ENCODE measurements around the gene SCAPER. TPM values are rescaled to one million over a fixed set of nuclear protein-coding genes. Genes with fewer than 3 reads are reported as not detected.
A peak's percentile ranks its signal among the peaks of the same experiment; 100 is the strongest.

Gene SCAPER, protein sequence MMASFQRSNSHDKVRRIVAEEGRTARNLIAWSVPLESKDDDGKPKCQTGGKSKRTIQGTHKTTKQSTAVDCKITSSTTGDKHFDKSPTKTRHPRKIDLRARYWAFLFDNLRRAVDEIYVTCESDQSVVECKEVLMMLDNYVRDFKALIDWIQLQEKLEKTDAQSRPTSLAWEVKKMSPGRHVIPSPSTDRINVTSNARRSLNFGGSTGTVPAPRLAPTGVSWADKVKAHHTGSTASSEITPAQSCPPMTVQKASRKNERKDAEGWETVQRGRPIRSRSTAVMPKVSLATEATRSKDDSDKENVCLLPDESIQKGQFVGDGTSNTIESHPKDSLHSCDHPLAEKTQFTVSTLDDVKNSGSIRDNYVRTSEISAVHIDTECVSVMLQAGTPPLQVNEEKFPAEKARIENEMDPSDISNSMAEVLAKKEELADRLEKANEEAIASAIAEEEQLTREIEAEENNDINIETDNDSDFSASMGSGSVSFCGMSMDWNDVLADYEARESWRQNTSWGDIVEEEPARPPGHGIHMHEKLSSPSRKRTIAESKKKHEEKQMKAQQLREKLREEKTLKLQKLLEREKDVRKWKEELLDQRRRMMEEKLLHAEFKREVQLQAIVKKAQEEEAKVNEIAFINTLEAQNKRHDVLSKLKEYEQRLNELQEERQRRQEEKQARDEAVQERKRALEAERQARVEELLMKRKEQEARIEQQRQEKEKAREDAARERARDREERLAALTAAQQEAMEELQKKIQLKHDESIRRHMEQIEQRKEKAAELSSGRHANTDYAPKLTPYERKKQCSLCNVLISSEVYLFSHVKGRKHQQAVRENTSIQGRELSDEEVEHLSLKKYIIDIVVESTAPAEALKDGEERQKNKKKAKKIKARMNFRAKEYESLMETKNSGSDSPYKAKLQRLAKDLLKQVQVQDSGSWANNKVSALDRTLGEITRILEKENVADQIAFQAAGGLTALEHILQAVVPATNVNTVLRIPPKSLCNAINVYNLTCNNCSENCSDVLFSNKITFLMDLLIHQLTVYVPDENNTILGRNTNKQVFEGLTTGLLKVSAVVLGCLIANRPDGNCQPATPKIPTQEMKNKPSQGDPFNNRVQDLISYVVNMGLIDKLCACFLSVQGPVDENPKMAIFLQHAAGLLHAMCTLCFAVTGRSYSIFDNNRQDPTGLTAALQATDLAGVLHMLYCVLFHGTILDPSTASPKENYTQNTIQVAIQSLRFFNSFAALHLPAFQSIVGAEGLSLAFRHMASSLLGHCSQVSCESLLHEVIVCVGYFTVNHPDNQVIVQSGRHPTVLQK (N-terminal part only)
- total RNA-seq: 24.7 TPM
- long read RNA-seq, partial matches to known transcripts: 60 of 108 reads
- long read RNA-seq, other reads (novel, unspliced or antisense): 47 of 108 reads

- peak; percentile 98 for DNase-seq (ENCODE audit: low spot score)
Measured at GRCh38 chr15:76905013-76905839, at the start of gene SCAPER. TSS of gene SCAPER (minus strand) at chr15:76905340. CDS start at chr15:76883817, 21,523 bp downstream.

DNA sequence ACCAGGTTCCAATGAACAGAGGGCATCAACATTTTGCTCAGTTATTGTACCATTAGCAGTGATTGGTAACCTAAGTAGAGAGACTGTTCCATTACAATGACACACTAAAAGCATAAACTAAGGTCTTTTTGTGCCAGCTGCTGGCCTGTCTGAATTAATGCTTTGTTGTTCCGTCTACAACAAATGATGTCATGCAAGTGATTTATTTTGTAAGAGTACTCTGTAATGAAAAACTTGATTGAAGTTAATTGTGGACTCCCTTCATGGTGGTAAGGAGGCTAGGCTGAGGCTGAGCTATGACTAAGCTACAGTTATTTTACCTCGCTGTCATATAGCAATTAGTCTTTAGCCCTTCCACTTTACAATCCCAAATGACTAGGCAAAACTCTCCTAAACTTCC, 49.6 kb upstream of the SCAPER start:
- no peak for DNase-seq (ENCODE audit: low spot score)

GRCh38 chr15:76953913-76954312, 48.8 kb upstream of the SCAPER start:
- no peak for DNase-seq (ENCODE audit: low spot score)

DNA sequence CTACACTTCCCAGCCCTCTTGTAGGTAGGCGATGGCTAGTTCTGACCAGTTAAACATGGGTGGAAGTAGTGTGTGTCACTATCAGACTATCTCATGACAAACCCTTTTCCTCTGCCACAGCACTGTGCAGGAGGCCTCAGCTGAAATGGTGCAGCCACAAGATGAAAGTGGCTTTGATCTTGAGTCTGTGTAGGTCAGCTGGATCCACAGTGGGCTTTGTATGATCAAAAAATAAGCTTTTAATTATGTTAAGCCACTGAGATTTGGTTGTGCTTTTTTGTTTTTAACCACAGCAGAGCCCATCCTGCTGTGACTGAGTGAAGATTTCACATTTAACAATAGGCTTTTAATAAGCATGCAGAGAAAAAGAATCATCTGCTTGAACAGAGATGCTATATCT, 46.1 kb upstream of the SCAPER start:
- DNase-seq (ENCODE audit: low spot score): no peak

DNA sequence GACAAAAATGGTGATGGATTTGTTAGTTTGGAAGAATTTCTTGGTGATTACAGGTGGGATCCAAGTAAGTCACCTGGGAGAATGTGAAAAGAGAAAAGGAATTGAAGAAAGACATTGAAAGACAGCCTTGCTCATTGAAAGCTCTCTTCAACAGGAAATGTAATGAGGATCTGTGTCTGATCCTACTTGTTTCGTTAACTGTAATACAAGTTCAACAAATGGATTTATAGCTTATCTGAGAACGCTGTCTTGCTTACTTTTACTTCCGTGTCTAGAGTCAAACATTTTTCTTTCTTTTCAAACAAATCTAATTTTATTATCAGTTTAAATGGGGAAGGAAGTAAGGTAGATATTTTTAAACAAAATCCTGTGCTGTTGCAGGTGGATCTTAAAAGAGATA, 42.3 kb upstream of the SCAPER start:
- DNase-seq (ENCODE audit: low spot score): no peak

DNA sequence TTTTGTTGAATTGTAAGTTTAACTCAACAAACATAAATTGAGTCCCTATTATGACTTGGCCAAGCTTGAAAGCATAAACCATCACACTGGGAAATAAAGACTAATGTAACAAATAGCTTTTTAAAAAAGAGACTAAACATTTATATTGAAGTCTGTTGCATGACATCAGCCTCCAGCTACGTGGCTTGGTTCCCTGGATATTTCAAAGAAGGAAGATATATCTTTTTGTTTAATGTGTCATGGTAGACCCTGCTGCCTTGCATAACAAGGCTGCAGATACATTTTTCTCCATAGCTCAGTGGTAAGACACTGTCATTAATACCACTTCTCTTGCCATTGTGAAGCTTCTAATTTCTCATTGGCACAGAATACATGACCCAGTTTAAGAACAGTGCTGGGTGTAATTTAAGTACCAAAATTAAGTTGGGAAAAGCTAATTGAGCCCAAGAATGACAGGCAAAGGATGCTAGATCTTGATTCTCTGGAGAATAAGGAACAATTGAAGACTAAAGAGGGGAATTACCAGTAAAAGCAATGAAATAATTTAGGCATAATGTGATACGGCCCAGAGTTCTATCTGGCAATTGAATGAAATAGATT, 40.5 kb upstream of the SCAPER start:
- no peak for DNase-seq (ENCODE audit: low spot score)

- no peak for DNase-seq (ENCODE audit: low spot score)
Measured at GRCh38 chr15:76942331-76942730, 37.2 kb upstream of the SCAPER start.

DNA sequence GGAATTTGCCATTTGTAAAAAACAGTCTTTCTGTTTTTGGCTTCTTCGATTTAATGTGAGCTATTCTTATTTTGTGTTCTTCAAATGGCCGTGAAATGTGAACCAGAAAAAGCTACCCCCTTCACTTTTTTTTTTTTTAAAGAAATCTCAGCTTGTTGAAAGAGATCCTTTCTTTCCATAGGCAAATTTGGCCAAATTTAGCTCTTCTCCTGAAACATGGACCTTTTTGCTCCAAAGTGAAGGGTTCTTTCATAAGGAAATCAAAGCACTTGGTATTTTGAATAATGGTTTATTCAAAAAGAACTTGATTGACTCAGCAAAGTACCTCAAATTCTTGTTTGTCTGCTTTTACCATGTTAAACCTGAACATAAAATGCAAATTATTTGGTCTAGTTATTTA, 36.5 kb upstream of the SCAPER start:
- no peak for DNase-seq (ENCODE audit: low spot score)

DNA sequence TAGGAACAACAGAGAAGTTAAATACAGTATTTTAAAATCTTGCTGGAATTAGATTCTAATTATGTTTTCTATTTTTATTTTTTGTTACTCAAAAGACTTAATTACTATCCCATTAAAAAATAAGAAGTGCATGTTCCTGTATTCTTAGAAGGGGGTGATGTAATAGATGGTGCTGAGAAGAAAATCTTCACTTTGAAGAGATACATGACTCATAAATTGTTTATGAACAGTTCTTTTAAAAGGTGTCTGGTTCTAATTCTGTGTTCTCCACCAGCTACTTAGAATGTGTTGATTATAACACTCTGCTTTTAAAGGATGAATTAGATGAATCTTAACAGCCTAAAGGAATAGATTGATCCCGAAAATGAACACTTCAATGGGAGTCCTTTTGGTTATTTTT, 34.6 kb upstream of the SCAPER start:
- no peak for DNase-seq (ENCODE audit: low spot score)

DNA sequence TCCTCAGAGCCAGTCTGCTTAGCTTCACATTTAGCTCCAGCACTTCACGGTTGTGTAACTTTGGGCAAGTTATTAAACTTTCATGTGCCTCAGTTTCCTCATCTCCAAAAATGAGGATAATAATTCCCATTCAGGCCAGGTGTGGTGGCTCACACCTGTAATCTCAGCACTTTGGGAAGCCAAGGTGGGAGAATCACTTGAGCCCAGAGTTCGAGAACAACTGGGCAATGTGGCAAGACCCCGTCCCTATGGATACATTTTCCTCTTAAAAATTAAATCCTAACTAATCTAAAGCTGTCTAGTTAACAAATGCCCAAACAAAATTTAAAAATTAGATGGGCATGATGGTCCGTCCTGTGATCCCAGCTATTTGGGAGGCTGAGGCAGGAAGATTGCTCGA, 33.6 kb upstream of the SCAPER start:
- DNase-seq (ENCODE audit: low spot score): no peak

DNA sequence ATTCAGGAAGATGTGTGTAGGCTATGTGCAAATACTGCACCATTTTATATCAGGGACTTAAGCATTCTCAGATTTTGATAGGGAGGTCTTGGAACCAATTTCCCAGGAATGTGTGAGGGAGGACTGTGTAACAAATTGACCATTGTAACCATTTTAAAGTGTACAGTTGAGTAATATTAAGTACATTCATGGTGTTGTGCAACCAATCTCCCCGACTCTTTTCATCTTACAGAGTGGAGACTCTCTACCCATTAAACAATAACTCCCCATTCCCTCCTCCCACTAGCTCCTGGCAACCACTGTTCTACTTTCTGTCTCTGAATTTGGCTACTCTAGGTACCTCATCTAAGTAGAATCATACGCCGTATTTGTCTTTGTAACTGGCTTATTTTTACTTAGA, 31.5 kb upstream of the SCAPER start:
- no peak for DNase-seq (ENCODE audit: low spot score)

DNA sequence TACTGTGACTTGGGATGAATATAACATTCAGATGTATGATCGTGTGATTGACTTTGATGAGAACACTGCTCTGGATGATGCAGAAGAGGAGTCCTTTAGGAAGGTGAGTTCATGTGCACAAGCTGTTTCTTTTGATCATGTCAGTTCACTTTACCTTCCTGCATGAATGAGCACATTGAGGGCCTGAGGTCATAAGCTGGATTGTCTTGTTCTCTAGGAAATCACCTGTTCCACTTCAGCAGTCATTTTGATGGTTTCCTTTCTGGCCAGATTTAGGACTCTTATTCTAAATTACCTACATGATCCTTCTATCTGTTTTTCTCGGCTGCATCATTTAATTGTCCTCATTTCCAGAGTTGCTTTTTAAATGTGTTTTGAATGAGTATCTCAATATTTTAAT, 30.5 kb upstream of the SCAPER start:
- no peak for DNase-seq (ENCODE audit: low spot score)

DNA sequence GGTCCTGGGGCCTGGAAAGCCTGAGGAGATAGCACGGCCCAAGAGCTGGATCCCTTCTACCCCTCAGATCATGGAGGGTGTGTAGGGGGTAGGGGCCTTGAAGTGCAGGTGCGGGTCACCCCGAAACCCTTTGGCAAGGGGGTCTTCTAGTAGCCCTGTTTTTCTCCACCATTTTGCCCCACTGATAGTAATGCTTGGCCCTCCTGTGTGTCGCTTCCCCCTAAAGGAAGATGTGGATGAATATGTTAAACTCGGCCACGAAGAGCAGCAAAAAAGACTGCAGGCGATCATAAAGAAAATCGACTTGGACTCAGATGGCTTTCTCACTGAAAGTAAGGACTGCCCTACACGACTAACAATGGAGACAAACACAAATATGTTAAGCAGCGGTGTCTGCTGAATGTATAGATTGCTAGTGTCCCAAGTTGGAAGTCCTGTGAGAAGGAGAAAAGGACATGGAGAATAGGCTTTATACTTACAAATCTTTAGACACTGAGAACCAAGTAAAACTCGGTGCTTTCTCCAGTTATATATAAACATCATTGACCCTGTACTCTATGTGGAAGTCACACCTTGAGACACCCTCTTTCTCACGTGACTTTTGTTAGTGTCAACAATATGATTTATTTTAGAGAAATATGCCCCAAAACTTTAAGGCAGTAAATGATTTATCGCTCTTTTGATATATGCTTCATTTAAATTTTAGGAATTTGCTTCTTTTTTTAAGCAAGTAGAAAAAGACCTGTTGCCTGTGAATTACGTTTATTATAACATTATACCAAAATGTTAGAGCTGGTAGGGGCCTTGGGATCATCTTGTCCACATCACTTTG, 27.2 kb upstream of the SCAPER start:
- DNase-seq (ENCODE audit: low spot score): no peak

- DNase-seq (ENCODE audit: low spot score): peak; percentile 98
Measured at GRCh38 chr15:76931397-76932134, 26.4 kb upstream of the SCAPER start, which contains the start of gene RCN2. TSS of gene RCN2 (plus strand) at chr15:76931749. CDS start at chr15:76931842, 93 bp downstream.

- no peak for DNase-seq (ENCODE audit: low spot score)
Measured at GRCh38 chr15:76930831-76931396, 25.8 kb upstream of the SCAPER start.

GRCh38 chr15:76929011-76929760, 24.0 kb upstream of the SCAPER start:
- no peak for DNase-seq (ENCODE audit: low spot score)

- DNase-seq (ENCODE audit: low spot score): no peak
Measured at GRCh38 chr15:76928201-76928600, 23.1 kb upstream of the SCAPER start.
